GM19023 (cell line): ENCODE data around the gene ZC3H12C.
A peak's percentile ranks its signal among the peaks of the same experiment; 100 is the strongest.
"Not testable (repeated sequence)": the region's sequence is repeated elsewhere in the genome, so short reads cannot be mapped to it uniquely, and the experiment has no call there.

ENCODE experiments used
- ATAC-seq: cut with Tn5 transposase; IDR thresholded peaks from one replicate; pipeline ENCODE4 v1.9.1; 2021; ENCODE audit warnings: mild to moderate bottlenecking, moderate library complexity; ENCODE audit not compliant: unreplicated experiment

Gene ZC3H12C

DNA sequence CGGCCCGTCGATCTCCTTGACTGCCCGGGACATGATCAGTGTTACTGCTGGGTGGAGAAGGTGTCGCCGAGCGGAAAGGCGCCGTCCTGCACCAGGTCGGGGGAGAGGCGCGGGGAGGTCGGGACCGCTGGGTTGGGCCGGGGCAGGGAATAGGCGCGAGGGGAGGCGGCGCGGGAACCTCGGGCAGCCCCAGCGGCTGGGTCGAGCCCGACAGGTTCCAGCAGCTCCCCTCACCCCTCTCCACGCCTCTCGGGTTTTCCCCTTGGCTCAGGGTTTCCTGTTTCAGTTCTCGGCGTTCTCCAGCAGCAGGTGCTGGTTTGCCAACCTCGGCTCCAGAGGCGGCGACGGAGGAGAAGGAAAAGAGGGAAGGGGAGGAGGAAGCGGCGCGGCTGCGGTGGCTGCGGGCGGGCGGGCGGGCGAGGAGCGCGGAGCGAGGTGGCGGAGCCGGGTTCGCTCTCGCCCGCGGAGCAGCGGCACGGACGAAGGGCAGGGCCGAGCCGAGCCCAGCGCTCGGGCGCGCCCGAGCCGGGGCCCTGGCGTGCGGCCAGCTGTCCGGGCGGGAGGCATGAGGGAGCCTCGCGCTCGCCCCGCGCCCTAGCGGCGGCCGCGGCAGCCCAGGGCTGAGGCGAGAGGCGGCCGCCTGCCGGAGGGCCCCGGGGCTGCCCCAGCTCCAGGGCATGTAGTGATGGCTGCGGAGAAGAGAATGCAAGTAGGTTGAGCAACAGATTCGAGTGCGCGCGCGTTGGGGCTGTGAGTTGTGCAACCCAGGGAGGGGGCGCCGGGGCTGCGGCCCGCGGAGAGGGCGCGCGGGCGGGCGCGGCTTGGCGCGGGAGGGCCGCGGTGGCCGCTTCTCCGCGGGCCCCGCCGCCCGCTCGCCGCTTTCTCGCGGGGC lies at the start of gene ZC3H12C:
TSS of gene ZC3H12C (plus strand) at position 878 of the 892 bp plus-strand sequence. CDS start 20 bp downstream, outside the sequence.
- ATAC-seq: peak; percentile 78

GRCh38 chr11:110044226-110044968 lies 48.8 kb upstream of the ZC3H12C start:
- ATAC-seq: no peak

DNA sequence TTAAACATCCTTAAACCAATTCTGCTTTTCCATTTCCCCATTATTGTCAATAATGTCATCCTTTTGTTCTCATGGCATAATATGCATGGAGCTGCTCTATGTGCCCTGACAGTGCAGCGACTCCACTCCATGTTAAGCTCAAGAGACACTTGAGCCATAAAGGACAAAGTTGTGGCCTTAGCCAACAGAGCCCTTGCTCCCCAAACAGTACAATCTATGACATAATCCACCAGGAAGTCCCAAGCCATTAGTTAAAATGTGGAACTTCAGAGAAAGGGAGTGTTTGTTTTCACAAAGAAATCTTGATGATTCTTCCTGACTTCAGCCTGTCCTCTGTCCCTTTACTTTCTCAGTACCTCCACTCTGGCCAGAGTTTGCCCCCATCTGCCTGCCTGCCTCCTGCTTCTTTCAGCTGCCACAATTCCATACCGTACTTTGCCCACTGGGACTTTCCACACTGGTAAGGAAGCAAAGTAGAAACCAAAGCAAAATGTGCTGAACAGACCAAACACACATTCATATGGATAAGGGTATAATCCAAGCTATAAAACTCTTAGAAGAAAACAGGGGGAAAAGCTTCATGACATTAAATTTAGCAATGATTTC lies 46.3 kb upstream of the ZC3H12C start:
- no peak for ATAC-seq

- ATAC-seq: no peak
Observed at GRCh38 chr11:110049501-110050200, 43.5 kb upstream of the ZC3H12C start.

GRCh38 chr11:110050201-110050506 lies 43.0 kb upstream of the ZC3H12C start:
- ATAC-seq: no peak

GRCh38 chr11:110053848-110054414 lies 39.3 kb upstream of the ZC3H12C start:
- no peak for ATAC-seq

GRCh38 chr11:110056956-110057355 lies 36.2 kb upstream of the ZC3H12C start:
- ATAC-seq: no peak

DNA sequence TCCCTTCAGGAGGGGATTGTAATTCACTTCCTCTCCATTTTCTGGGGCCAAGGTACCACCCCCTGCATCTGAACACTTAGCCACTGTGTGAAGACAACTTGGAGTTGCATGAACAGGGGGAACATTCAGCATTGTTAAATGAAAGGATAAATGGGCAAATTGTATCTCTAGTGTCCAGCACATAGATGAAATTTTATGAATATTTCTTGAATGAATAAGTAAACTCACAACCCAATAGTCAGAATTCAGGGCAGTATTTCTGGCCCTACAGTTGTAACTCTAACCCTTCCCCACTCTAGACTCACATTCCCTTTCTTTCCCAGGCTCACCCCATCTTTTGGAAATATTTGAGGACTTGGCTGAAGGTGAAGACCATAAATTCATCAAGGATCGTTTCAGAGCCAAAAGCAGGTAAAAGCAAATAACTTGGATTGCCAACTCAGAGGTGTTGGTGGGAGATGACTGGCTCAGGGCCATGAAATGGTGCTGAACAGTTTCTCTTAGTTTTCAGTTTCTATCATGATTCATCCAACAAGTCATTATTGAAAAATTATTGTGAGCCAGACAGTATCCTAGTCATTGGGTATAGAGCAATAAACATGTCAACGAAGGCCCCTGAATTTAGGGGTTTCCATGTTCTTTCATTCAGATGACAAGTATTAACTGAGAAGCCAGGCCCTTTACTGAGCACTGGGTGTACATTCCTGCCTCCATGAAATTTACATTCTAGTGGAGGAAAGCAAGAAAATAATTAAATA lies 33.3 kb upstream of the ZC3H12C start:
- no peak for ATAC-seq

GRCh38 chr11:110061296-110061695 lies 31.9 kb upstream of the ZC3H12C start:
- no peak for ATAC-seq

DNA sequence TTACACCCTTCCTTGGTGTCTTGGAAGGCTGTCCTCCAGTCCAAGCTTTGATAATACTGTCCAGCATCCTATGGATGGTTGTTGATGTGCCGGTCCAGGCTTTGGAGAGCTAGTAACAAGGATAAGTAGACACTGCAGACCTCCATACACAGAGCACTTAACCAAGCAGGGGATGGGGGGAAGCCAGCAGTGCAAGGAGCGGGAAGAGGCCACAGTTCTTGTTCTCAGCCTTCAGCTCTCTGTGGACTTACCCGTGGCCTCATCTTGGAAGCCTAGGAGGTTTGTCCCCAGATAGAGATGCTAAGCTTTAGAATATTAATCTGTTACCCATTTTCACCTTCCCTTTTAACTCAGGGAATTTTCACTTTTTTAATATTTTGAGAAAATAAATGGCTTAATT lies 30.9 kb upstream of the ZC3H12C start:
- no peak for ATAC-seq

DNA sequence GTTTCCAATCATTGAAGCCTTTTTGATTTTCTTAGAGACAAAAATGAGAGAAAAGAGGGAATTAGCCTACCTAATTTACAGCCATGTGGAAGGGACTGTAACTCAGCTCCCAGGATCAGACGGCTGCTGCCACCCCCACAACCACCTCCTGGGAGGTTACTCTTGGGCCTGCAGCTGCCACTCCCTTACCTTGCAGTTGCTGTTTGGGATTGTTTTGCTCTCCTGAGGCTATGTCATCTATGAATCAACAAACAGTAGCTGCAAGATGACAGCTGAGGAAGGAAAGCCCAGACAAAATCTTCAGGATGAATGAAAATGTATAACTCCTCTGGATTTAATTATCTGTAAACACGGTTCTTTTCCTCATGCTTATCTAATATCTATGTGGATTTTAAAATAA lies 28.0 kb upstream of the ZC3H12C start:
- ATAC-seq: no peak

- ATAC-seq: not testable (repeated sequence)
Observed at GRCh38 chr11:110068001-110068400, 25.2 kb upstream of the ZC3H12C start.

DNA sequence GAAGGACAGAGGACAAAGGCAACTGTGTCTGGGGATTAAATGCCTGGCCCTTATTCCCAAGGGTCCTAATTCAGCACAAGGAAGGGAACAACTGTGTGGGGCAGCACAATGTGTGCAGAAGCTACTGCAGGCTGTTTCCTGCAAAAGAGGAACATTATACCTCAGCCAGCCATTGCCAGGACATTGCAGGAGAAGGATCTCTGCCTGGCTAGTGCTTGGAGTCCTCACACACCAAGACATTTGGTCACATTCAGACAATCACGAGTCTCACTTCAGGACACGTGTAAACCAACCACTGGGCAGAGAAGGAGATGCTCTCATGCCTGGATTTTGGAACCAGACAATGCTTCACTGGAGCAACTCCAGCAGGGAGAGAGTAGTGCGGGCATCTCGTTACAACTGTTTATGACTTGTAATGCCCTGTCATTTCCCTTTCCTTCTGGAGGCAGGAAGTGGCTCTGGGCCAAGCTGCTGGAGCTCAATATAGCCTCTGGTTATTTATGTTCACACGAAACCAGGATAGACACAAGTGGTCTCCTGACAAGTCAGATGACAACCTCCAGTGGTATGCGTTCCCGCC lies 23.9 kb upstream of the ZC3H12C start:
- no peak for ATAC-seq

- no peak for ATAC-seq
Observed at GRCh38 chr11:110070176-110070575, 23.0 kb upstream of the ZC3H12C start.

- ATAC-seq: no peak
Observed at GRCh38 chr11:110071197-110071596, 22.0 kb upstream of the ZC3H12C start.

DNA sequence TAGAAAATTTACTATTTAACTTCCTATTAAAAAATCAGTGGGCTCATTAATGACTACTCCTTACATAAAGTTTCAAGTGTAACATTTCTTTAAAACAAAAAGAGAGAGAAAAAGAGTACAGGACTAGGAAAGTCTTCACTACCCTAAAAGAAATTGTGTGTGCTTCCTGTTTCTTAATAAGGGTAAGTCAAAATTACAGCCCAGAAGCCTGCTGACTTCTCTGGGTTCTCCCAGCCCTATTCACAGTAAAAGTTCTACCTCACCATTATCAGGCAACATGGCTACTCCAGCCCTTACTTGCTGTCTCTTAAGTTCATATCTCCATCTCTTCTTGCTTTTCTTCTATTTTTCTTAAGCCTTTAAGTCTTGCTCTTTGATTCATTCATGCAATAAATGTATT lies 20.3 kb upstream of the ZC3H12C start:
- no peak for ATAC-seq

GRCh38 chr11:110074499-110074898 lies 18.7 kb upstream of the ZC3H12C start:
- ATAC-seq: no peak

- ATAC-seq: no peak
Observed at GRCh38 chr11:110075105-110075846, 17.9 kb upstream of the ZC3H12C start.

DNA sequence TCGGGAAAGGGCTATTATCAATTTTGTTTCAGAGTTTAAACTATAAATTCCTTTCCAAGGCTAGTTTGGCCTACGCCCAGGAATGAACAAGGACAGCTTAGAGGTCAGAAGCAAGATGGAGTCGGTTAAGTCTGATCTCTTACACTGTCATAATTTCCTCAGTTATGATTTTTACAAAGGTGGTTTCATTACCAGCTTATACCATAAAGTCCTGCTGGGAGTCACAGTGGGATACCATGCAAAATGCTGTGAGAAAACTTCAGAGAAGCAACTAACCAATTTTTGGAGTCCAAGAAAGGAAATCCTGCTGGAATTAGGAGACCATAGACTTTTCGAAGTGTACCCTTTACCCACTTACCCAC lies 17.4 kb upstream of the ZC3H12C start:
- ATAC-seq: no peak
